ENCODE measurements around the gene CCNL2.
A peak's percentile ranks its signal among the peaks of the same experiment; 100 is the strongest.

Gene CCNL2

GRCh38 chr1:1423245-1423597, 24.1 kb upstream of the CCNL2 start:
- peaks cover 13% of the 10 kb centered on the region for H3K4me1 ChIP-seq (ENCODE audit: low read depth, poor library complexity, severe bottlenecking)
- H2AFZ ChIP-seq (ENCODE audit: low read depth), result no peak overlapping the region
- no peak for TF ChIP-seq CTCF (conservative IDR thresholded peaks at IDR 0.05; ENCODE audit: low read depth, low read length)
- no peaks in the 10 kb centered on the region for H4K20me1 ChIP-seq (ENCODE audit: insufficient read depth)
- H3K27me3 ChIP-seq (ENCODE audit: insufficient read depth, low read depth), result peaks cover 5% of the 10 kb centered on the region; the same call in 1 of the 2 replicates
- H3K4me3 ChIP-seq (IDR thresholded peaks at IDR 0.05; ENCODE audit: insufficient read depth, low read depth, low read length), result no peak overlapping the region
- no peak overlapping the region for H3K4me2 ChIP-seq
- H3K9ac ChIP-seq, result no peak overlapping the region
- no peak overlapping the region for H3K27ac ChIP-seq
- no peaks in the 10 kb centered on the region for H3K79me2 ChIP-seq (ENCODE audit: insufficient read depth, low read depth)
- H3K36me3 ChIP-seq (ENCODE audit: insufficient read depth), result no peaks in the 10 kb centered on the region

GRCh38 chr1:1422465-1423244, 23.5 kb upstream of the CCNL2 start:
- H4K20me1 ChIP-seq (ENCODE audit: insufficient read depth), result no peaks in the 10 kb centered on the region
- H3K4me3 ChIP-seq (IDR thresholded peaks at IDR 0.05; ENCODE audit: insufficient read depth, low read depth, low read length), result no peak overlapping the region
- no peak overlapping the region for H3K9ac ChIP-seq
- no peak for TF ChIP-seq CTCF (conservative IDR thresholded peaks at IDR 0.05; ENCODE audit: low read depth, low read length)
- H3K79me2 ChIP-seq (ENCODE audit: insufficient read depth, low read depth), result no peaks in the 10 kb centered on the region
- peaks cover 4% of the 10 kb centered on the region; the same call in 1 of the 2 replicates for H3K27me3 ChIP-seq (ENCODE audit: insufficient read depth, low read depth)
- H3K4me2 ChIP-seq, result 0 out of 2 replicates have a peak overlapping the region, but pooled peaks have one; percentile 14
- H3K36me3 ChIP-seq (ENCODE audit: insufficient read depth), result no peaks in the 10 kb centered on the region
- peaks cover 13% of the 10 kb centered on the region for H3K4me1 ChIP-seq (ENCODE audit: low read depth, poor library complexity, severe bottlenecking)
- no peak overlapping the region for H3K27ac ChIP-seq
- peak overlapping the region; percentile 42; the same call in 1 of the 2 replicates for H2AFZ ChIP-seq (ENCODE audit: low read depth)

GRCh38 chr1:1421907-1422464, 22.9 kb upstream of the CCNL2 start:
- Histone ChIP-seq H4K20me1 (ENCODE audit: insufficient read depth) (no peaks in the 10 kb centered on the region), H3K4me3 (IDR thresholded peaks at IDR 0.05; ENCODE audit: insufficient read depth, low read depth, low read length) (no peak overlapping the region), H3K9ac (no peak overlapping the region), H3K4me1 (ENCODE audit: low read depth, poor library complexity, severe bottlenecking) (peaks cover 13% of the 10 kb centered on the region), H3K79me2 (ENCODE audit: insufficient read depth, low read depth) (no peaks in the 10 kb centered on the region), H3K36me3 (ENCODE audit: insufficient read depth) (no peaks in the 10 kb centered on the region), H3K27me3 (ENCODE audit: insufficient read depth, low read depth) (peaks cover 4% of the 10 kb centered on the region; the same call in 1 of the 2 replicates), H3K4me2 (0 out of 2 replicates have a peak overlapping the region, but pooled peaks have one; percentile 14), H3K27ac (no peak overlapping the region), H2AFZ (ENCODE audit: low read depth) (peak overlapping the region; percentile 42; the same call in 1 of the 2 replicates)
- no peak for TF ChIP-seq CTCF (conservative IDR thresholded peaks at IDR 0.05; ENCODE audit: low read depth, low read length)

GRCh38 chr1:1421147-1421906, 22.2 kb upstream of the CCNL2 start, which contains the start of gene ANKRD65:
Gene ANKRD65 (minus strand): TSS chr1:1421276. CDS start chr1:1421005, 271 bp downstream.
- no peak within 1 kb of the TSS for H3K27ac ChIP-seq
- H2AFZ ChIP-seq (ENCODE audit: low read depth), result no peak within 1 kb of the TSS
- peaks cover 4% of the 10 kb centered on the region; the same call in 1 of the 2 replicates for H3K27me3 ChIP-seq (ENCODE audit: insufficient read depth, low read depth)
- no peak within 1 kb of the TSS for H3K4me3 ChIP-seq (IDR thresholded peaks at IDR 0.05; ENCODE audit: insufficient read depth, low read depth, low read length)
- no peaks in the 10 kb centered on the region for H3K79me2 ChIP-seq (ENCODE audit: insufficient read depth, low read depth)
- no peaks in the 10 kb centered on the region for H3K36me3 ChIP-seq (ENCODE audit: insufficient read depth)
- H4K20me1 ChIP-seq (ENCODE audit: insufficient read depth), result no peaks in the 10 kb centered on the region
- peaks cover 13% of the 10 kb centered on the region for H3K4me1 ChIP-seq (ENCODE audit: low read depth, poor library complexity, severe bottlenecking)
- no peak within 1 kb of the TSS for H3K9ac ChIP-seq
- TF ChIP-seq CTCF (conservative IDR thresholded peaks at IDR 0.05; ENCODE audit: low read depth, low read length), result no peak
- no peak within 1 kb of the TSS for H3K4me2 ChIP-seq

Data from KMS-11 (cell line).